ENCODE data around the gene MYL12B.

DNA sequence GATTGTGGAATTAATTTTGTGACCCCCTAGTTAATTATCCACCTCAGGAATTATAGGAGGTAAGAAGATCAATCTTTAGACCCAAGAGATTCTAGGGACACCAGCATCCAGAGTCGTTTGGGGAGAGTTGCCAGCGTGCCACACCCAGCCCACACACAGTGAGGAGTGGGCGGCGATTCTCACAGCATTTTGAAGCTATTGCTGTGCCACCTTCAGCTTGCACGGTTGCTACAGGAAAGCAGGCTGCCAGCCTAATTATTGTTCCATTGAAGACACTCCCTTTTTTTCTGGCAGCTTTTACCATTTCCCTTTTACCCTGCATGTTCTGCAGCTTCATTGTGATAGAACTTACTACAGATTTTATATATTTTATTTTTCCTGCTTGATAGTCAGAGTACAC lies 27.5 kb upstream of the MYL12B start:
- TF ChIP-seq, protein P1, sequence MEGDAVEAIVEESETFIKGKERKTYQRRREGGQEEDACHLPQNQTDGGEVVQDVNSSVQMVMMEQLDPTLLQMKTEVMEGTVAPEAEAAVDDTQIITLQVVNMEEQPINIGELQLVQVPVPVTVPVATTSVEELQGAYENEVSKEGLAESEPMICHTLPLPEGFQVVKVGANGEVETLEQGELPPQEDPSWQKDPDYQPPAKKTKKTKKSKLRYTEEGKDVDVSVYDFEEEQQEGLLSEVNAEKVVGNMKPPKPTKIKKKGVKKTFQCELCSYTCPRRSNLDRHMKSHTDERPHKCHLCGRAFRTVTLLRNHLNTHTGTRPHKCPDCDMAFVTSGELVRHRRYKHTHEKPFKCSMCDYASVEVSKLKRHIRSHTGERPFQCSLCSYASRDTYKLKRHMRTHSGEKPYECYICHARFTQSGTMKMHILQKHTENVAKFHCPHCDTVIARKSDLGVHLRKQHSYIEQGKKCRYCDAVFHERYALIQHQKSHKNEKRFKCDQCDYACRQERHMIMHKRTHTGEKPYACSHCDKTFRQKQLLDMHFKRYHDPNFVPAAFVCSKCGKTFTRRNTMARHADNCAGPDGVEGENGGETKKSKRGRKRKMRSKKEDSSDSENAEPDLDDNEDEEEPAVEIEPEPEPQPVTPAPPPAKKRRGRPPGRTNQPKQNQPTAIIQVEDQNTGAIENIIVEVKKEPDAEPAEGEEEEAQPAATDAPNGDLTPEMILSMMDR (IDR thresholded peaks at IDR 0.05; ENCODE audit: extremely low read depth in 1 of 2, insufficient read depth in 1 of 2, low read depth in 1 of 2, low read length in 2 of 2) = no peak
- no peak for TF ChIP-seq EZH2 (IDR thresholded peaks at IDR 0.05; ENCODE audit: borderline replicate concordance, low read depth, low read length, severe bottlenecking)

Data from endothelial cell of umbilical vein (primary cell).